Measurements from ENCODE around the gene RGS2.

RGS2 gene

DNA sequence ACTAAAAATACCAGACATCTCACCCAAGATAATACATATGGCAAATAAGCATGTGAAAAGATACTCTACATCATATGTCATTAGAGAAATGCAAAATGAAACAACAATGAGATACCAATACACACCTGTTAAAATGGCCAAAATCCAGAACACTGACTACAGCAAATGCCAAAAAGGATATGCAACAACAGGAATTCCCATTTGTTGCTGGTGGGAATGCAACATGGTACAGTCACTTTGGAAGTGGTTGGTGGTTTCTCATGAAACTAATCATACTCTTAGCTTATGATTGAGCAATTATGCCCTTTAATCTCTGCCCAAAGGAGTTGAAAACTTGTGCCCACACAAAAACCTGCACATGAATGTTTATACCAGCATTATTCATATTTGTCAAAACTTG is 6.4 kb upstream of the RGS2 start:
- DNase-seq (ENCODE audit: low read depth in 2 of 2) = peak in 1 of 2 donors; percentile 25
- TF ChIP-seq, protein P1, sequence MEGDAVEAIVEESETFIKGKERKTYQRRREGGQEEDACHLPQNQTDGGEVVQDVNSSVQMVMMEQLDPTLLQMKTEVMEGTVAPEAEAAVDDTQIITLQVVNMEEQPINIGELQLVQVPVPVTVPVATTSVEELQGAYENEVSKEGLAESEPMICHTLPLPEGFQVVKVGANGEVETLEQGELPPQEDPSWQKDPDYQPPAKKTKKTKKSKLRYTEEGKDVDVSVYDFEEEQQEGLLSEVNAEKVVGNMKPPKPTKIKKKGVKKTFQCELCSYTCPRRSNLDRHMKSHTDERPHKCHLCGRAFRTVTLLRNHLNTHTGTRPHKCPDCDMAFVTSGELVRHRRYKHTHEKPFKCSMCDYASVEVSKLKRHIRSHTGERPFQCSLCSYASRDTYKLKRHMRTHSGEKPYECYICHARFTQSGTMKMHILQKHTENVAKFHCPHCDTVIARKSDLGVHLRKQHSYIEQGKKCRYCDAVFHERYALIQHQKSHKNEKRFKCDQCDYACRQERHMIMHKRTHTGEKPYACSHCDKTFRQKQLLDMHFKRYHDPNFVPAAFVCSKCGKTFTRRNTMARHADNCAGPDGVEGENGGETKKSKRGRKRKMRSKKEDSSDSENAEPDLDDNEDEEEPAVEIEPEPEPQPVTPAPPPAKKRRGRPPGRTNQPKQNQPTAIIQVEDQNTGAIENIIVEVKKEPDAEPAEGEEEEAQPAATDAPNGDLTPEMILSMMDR (IDR thresholded peaks at IDR 0.05; ENCODE audit: low read depth, low read length) = no peak
- no peak overlapping the region for H3K4me3 ChIP-seq (replicated peaks in 1 of 2; ENCODE audit: low read depth in 2 of 2, low read length in 2 of 2)

DNA sequence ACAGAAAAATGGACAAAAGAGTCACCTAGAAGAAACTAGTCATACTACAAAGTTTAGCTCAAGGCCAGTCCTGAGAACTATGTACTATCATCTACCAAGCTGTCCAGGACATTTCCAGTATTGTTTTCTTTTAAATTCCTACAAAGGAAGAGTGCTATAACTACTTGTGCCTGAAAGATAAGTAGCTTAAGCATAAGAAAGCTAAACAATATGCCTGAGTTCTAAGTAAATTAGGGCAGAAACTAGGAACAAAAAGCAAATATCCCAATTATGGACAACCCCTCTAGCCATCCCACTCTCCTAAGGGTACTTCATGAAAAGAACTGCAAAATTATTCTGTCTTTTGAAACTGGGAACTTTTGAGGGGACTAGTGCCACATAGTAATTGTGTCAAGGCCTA is 5.3 kb upstream of the RGS2 start:
- no peak for DNase-seq (ENCODE audit: low read depth in 2 of 2)
- TF ChIP-seq, protein P1 (IDR thresholded peaks at IDR 0.05; ENCODE audit: low read depth, low read length) = no peak
- H3K4me3 ChIP-seq (replicated peaks in 1 of 2; ENCODE audit: low read depth in 2 of 2, low read length in 2 of 2) = no peak overlapping the region

DNA sequence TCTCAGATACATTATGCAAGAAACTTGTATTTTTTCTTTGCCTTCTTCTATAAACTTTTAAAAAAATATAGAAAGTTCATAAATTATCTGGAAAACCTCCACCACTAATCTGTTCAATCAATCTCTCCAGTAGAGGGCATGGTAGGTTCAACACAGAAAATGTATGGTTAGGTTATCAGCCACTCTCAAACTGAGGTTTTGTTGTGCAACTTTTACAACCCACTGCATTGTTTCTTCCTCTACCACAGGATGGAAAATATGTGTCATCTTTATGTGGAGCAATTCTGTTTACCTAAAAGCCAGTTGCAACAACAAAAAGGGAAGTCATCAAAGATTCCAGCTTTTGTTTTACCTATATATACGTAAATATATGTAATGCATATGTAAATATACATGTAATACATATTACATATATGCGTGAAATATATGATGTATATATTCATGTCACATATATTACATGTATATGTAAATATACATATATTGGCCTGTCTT is 3.0 kb upstream of the RGS2 start:
- TF ChIP-seq, protein P1 (IDR thresholded peaks at IDR 0.05; ENCODE audit: low read depth, low read length) = peak; percentile 50
- peak; percentile 95 to 98 for DNase-seq (ENCODE audit: low read depth in 2 of 2)
- H3K4me3 ChIP-seq (replicated peaks in 1 of 2; ENCODE audit: low read depth in 2 of 2, low read length in 2 of 2) = no peak overlapping the region

DNA sequence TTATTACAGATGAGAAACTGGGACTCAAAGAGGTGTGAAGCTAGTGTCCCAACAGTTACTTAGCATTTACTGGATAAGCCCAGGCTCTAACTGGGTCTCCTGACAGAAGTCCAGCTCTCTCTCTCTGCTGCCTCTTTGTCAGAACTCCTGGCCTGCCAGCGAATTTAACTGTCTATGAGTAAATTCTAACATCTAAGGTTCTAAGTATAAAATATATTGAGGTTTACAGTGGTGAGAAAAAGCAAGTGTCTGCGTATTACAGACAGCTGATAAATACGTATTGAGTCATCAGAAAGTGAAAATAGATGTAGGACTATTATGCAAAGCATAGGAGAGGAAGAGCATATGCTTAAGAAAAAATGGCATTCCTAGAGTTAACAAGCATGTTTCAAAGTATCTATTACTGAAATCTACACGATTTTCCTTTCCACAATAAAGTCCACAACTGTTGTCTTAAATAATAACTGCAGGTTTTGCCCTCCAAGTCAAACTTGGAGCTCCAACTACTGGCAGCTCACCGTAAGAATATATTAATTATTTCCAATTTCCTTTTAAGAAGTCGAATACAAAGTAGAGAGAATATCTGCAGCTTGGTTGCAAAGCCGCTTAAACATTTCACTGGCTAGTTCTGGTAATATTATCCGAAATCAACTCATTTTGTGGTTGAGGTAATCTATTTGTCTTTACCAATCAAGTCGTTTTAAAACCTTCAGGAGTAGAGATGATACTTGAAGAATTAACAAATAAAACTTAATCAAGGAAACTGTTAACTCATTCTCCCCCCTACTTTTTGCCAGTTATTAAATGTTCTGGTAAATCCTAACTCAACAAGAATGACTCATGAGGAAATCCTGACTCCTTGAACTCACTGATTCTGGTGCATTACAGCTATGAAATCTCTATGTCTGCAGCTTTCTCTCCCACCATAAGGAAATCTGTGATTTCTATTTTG is 1.4 kb upstream of the RGS2 start:
- peak; percentile 73 to 74 for DNase-seq (ENCODE audit: low read depth in 2 of 2)
- TF ChIP-seq, protein P1 (IDR thresholded peaks at IDR 0.05; ENCODE audit: low read depth, low read length) = peak; percentile 17
- peak overlapping the region; percentile 87 to 94 for H3K4me3 ChIP-seq (replicated peaks in 1 of 2; ENCODE audit: low read depth in 2 of 2, low read length in 2 of 2)

DNA sequence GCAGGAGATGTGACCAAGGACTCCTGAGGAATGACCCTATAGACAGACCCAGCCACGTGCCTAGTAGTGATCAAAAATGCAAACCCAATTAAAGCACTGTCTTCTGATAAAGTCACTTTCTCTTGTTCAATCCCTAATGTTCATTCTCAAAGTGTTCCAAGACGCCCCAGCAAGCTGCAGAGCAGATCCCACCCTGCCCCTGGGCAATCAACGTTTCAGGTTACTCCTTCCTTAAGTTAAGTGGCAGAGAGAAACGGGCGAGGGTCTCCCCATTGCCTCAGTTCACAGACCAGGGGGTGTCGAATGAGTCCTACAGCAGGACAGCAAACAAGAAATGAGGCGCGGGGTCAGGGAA is 699 bp upstream of the RGS2 start:
- TF ChIP-seq, protein P1 (IDR thresholded peaks at IDR 0.05; ENCODE audit: low read depth, low read length) = no peak
- DNase-seq (ENCODE audit: low read depth in 2 of 2) = no peak
- H3K4me3 ChIP-seq (replicated peaks in 1 of 2; ENCODE audit: low read depth in 2 of 2, low read length in 2 of 2) = peak overlapping the region; percentile 87 to 94

DNA sequence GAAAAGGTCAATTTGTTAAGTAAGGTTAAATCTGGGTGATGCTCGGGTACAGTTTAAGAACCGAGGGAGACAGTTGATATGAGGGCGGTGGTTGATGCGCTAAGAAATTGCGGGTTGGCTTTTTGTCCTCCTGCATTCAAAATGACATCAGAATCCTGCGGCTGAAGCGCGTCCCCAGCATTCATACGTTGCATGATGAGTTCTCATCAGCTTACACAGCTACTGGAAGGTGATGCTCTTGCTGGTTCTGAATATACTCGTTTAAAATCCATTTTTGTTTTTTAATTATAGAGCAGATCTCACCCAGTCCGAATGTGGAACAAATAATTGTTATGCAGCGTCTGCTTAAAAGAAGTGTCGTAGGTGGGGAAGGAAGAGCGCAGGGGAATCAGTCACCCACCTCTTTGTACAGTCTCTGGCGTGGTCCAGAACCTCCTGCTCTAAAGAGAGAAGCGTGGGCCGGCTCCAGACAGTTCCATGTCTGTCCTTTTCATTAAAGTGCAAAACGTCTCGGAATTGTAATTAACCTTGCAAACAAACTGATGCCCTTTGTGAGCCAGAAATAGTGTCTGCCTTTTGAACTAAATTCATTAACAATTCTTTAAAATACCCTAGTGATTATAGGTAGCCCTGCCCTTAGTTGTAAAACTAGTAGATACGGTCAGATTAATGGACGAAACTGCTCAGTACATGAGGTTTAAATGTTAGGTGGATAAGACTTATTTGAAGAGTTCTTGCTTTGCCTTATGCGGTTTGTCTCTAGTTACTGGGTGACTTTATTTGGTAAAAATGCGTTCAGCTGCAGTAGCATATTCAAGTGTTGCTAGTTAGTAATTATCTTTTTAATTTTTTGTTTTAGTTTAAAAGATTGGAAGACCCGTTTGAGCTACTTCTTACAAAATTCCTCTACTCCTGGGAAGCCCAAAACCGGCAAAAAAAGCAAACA is 741 bp downstream of the RGS2 start:
- peak; percentile 62 to 72 for DNase-seq (ENCODE audit: low read depth in 2 of 2)
- TF ChIP-seq, protein P1 (IDR thresholded peaks at IDR 0.05; ENCODE audit: low read depth, low read length) = no peak
- H3K4me3 ChIP-seq (replicated peaks in 1 of 2; ENCODE audit: low read depth in 2 of 2, low read length in 2 of 2) = peak overlapping the region; percentile 87 to 94

Data from cardiac fibroblast (primary cell).